GM12865 (cell line): ENCODE measurements around the gene ANKDD1A.
A peak's percentile ranks its signal among the peaks of the same experiment; 100 is the strongest.

Experiments
- DNase-seq: peaks from one replicate; pipeline ENCODE4 v3.0.0; 2010; ENCODE audit warnings: low read depth
- H3K4me3 ChIP-seq: 2 replicates; pipeline ENCODE4 v1.5.1; 2011; ENCODE audit warnings: mild to moderate bottlenecking, low read depth, low read length, control low read depth
- CTCF ChIP-seq: IDR thresholded peaks from 2 replicates; pipeline ENCODE4 v1.5.1; 2011; ENCODE audit warnings: low read length, control low read depth, low read depth, inconsistent platforms; ENCODE audit not compliant: insufficient read depth; ENCODE audit errors: missing control alignments

Gene ANKDD1A

GRCh38 chr15:64943512-64944225, 32.0 kb downstream of the ANKDD1A start:
- DNase-seq: no peak
- H3K4me3 ChIP-seq: no peak overlapping the region
- TF ChIP-seq CTCF: no peak

GRCh38 chr15:64944961-64945360, 33.3 kb downstream of the ANKDD1A start:
- no peak for TF ChIP-seq CTCF
- no peak overlapping the region for H3K4me3 ChIP-seq
- no peak for DNase-seq

GRCh38 chr15:64947211-64947610, 35.5 kb downstream of the ANKDD1A start:
- no peak overlapping the region for H3K4me3 ChIP-seq
- no peak for DNase-seq
- TF ChIP-seq CTCF: no peak

DNA sequence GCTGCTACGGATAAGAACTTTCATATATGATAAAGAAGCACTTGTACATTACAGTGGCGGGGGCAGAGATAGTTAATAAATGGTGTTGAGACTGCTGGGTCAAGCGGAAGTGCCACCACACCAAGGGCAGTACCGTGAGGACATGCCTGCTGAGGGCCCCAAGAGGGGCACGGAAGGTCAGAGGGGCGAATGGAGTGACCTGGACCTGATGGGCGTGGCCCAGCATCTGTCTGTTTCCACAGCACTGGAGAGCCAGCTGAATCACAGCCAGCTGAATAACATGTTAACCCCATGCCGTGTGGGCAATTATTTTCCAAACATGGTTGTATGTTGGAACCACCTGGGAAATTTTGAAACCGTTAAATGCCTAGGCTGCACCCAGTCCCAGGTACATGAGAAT, 37.2 kb downstream of the ANKDD1A start:
- no peak for DNase-seq
- H3K4me3 ChIP-seq: no peak overlapping the region
- no peak for TF ChIP-seq CTCF

GRCh38 chr15:64949383-64950186, 37.9 kb downstream of the ANKDD1A start:
- DNase-seq: no peak
- no peak for TF ChIP-seq CTCF
- H3K4me3 ChIP-seq: no peak overlapping the region

GRCh38 chr15:64950888-64951287, 39.2 kb downstream of the ANKDD1A start:
- DNase-seq: peak; percentile 31
- no peak for TF ChIP-seq CTCF

More at GRCh38 chr15:64950888-64951287, 39.2 kb downstream of the ANKDD1A start:
- no peak overlapping the region for H3K4me3 ChIP-seq
